ENCODE results near the gene USP10.
"Not testable (repeated sequence)": the region's sequence is repeated elsewhere in the genome, so short reads cannot be mapped to it uniquely, and the experiment has no call there.

DNA sequence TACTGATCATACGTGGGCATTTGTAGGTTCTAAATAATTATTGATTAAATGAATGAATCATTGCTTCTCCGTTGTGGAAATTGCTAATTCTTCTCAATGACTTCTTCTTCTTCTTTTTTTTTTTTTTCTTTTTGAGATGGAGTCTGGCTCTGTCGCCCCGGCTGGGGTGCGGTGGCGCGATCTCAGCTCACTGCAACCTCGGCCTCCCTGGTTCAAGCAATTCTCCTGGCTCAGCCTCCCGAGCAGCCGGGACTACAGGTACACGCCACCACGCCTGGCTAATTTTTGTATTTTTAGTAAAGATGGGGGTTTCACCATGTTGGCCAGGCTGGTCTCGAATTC, 32.5 kb downstream of the USP10 start:
- TF ChIP-seq, protein P1, sequence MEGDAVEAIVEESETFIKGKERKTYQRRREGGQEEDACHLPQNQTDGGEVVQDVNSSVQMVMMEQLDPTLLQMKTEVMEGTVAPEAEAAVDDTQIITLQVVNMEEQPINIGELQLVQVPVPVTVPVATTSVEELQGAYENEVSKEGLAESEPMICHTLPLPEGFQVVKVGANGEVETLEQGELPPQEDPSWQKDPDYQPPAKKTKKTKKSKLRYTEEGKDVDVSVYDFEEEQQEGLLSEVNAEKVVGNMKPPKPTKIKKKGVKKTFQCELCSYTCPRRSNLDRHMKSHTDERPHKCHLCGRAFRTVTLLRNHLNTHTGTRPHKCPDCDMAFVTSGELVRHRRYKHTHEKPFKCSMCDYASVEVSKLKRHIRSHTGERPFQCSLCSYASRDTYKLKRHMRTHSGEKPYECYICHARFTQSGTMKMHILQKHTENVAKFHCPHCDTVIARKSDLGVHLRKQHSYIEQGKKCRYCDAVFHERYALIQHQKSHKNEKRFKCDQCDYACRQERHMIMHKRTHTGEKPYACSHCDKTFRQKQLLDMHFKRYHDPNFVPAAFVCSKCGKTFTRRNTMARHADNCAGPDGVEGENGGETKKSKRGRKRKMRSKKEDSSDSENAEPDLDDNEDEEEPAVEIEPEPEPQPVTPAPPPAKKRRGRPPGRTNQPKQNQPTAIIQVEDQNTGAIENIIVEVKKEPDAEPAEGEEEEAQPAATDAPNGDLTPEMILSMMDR (conservative IDR thresholded peaks at IDR 0.05), result not testable (repeated sequence)
- TF ChIP-seq ZFX (IDR thresholded peaks at IDR 0.05), result not testable (repeated sequence)

Data from C4-2B (cell line).